ENCODE results near the gene TAX1BP3. TPM values are rescaled to one million over a fixed set of nuclear protein-coding genes. Genes with fewer than 3 reads are reported as not detected.
A peak's percentile ranks its signal among the peaks of the same experiment; 100 is the strongest.

Gene TAX1BP3
- total and polyA plus RNA-seq, 9 of the 15 experiments (the other 6 are each of a cell fraction or from before 2014, with no cell fraction given) = 0.99 to 14.5 (median 6.2) TPM

DNA sequence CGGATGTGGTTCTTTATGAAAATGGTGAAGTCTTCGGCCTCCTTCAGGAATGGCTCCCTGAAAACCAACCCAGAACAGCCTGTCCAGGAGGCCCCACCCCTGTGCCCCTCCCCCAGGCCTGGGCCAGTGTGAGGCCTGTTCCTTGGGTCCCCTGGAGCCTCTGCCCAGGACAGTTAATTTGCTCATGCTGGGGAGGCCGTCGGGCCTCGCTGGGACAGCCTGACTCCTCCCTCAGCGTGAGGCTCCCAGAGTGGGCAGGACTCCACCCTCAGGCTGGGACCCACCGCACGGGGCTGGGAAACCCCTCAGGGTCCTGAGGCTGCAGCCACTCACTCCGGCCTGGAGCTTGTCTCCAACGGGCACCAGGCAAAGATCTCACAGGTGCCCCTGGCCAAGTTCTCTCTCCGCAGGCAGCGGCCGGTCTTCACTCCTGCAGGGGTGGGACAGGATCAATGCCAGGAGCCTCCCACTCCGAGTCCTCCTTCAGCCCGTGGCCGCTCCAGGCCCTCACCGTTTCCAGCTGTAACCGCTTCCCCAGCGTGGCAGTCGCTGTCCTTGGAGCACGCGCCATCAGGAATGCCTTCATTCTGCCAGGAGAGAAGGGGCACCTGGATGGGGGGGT is 21.8 kb upstream of the TAX1BP3 start:
- intact Hi-C loops (cut with micrococcal nuclease) (loop anchor here (10.0 kb wide), 1 partner anchor 85 kb away; the partner anchor contains the start of gene TRPV1), in situ Hi-C loops (cut with MboI) (no loop called here)
- POLR2A ChIA-PET = no interaction called here
- Histone ChIP-seq H4K20me1 (replicated peaks; ENCODE audit: control insufficient read depth, insufficient read depth, low read length) (no peaks in the 10 kb centered on the region), H2AFZ (ENCODE audit: low read depth, low read length) (no peak overlapping the region), H3K27me3 (ENCODE audit: control insufficient read depth in 2 of 2, insufficient read depth in 2 of 2, low read length in 2 of 2) (no peaks in the 10 kb centered on the region), H3K27ac (ENCODE audit: extremely low read depth, low read depth, low read length) (no peak overlapping the region), H3K36me3 (ENCODE audit: control insufficient read depth, insufficient read depth, low read length) (no peaks in the 10 kb centered on the region), H3K9me3 (replicated peaks; ENCODE audit: control insufficient read depth, insufficient read depth, low read depth, low read length) (no peaks in the 10 kb centered on the region), H3K4me3 (no peak overlapping the region), H3K79me2 (ENCODE audit: control insufficient read depth, insufficient read depth, low read length) (no peaks in the 10 kb centered on the region), H3K9me1 (ENCODE audit: control insufficient read depth, insufficient read depth, low read length) (no peaks in the 10 kb centered on the region), H3K4me1 (replicated peaks in 1 of 2; ENCODE audit: control insufficient read depth in 2 of 2, insufficient read depth in 2 of 2, low read length in 2 of 2) (peaks cover 0 to 33% of the 10 kb centered on the region in 2 experiments; a peak in 2 of 5 replicates), H3K9ac (ENCODE audit: insufficient read depth in 1 of 2, low read depth in 2 of 2, low read length in 2 of 2) (no peak overlapping the region), H3K4me2 (ENCODE audit: insufficient read depth, low read length) (no peak overlapping the region)
- BruUV-seq (replicated peaks) = no TSS peak
- TF ChIP-seq ZBTB2 (IDR thresholded peaks at IDR 0.05) (no peak), RBM17 (IDR thresholded peaks at IDR 0.05; ENCODE audit: borderline replicate concordance, low read depth, low read length) (no peak), RAD21 (CRISPR knock-in tag; conservative IDR thresholded peaks at IDR 0.05 in 1 of 2, IDR thresholded peaks at IDR 0.05 in 1 of 2) (no peak), ELK1 (CRISPR knock-in tag; IDR thresholded peaks at IDR 0.05) (no peak), HNRNPK (IDR thresholded peaks at IDR 0.05; ENCODE audit: low read depth, low read length, poor library complexity, severe bottlenecking) (no peak), THRAP3 (IDR thresholded peaks at IDR 0.05; ENCODE audit: borderline replicate concordance) (no peak), CBFA2T3 (IDR thresholded peaks at IDR 0.05) (no peak), RBM14 (IDR thresholded peaks at IDR 0.05; ENCODE audit: borderline replicate concordance, insufficient read depth, low read depth, low read length) (no peak), STAT5A (IDR thresholded peaks at IDR 0.05; ENCODE audit: borderline replicate concordance, low read length) (no peak), HOXB6 (CRISPR knock-in tag; IDR thresholded peaks at IDR 0.05; ENCODE audit: borderline replicate concordance) (no peak)
- 58% methylated on average over 14 of the region's 22 CpGs for WGBS (ENCODE audit: insufficient coverage, low coverage, missing lambda C conversion rate)
- peak; percentile 50; the same call in 2 of the 3 replicates for ATAC-seq
- CTCF ChIA-PET (ENCODE audit: low intra/inter-chr PET ratio) = no interaction called here
- no peak for DNase-seq (ENCODE audit: extremely low read depth in 1 of 4, low spot score in 3 of 4)
- no peak for FAIRE-seq

Data from K562 (cell line).